Hair follicle dermal papilla cell (primary cell): ENCODE results near the gene PRDM2. TPM values are rescaled to one million over a fixed set of nuclear protein-coding genes. Genes with fewer than 3 reads are reported as not detected.

Experiments used
- small RNA-seq: library from RNA; depleted of rRNA; stranded (forward); fragments of <200 nt; gene quantifications from one replicate; pipeline ENCODE3, GENCODE V24; 2012
- total RNA-seq: library from RNA; depleted of rRNA; stranded (reverse); fragments of >200 nt; gene quantifications from 2 replicates; pipeline ENCODE4 v1.2.3, GENCODE V29; 2012

PRDM2 gene
- 33.5 and 40.4 TPM in 2 replicates for total RNA-seq

GRCh38 chr1:13699936-13700520 lies at the start of gene PRDM2:
Gene PRDM2 (plus strand): TSS chr1:13700188. CDS start chr1:13715606, 15,418 bp downstream.

Small RNA genes lying within 50 kb of the gene (small RNA-seq; reads per million reads assigned to genes)
- gene RF00564: not detected

Other genes starting within 250 kb of the PRDM2 start
- gene LRRC38, start 186.2 kb upstream of the PRDM2 start, total RNA-seq: under 0.01 TPM in 1 of 2 replicates, not detected in the other
- gene PDPN, start 116.4 kb upstream of the PRDM2 start, total RNA-seq: 8.0 and 8.1 TPM in 2 replicates